Measurements from ENCODE around the gene FBXW4.
A peak's percentile ranks its signal among the peaks of the same experiment; 100 is the strongest.

FBXW4 gene

GRCh38 chr10:101694674-101695403 lies at the start of gene FBXW4:
Gene FBXW4, minus strand, starts transcription at chr10:101695170. Its CDS starts 65 bp downstream, at chr10:101695105.
- no peaks in the 10 kb centered on the region for H3K9me3 ChIP-seq (ENCODE audit: control insufficient read depth, insufficient read depth, low read depth, low read length)
- no peaks in the 10 kb centered on the region for H3K36me3 ChIP-seq (ENCODE audit: control insufficient read depth in 2 of 2, insufficient read depth in 1 of 2, low read length in 2 of 2)
- peaks cover 31% of the 10 kb centered on the region for H3K4me1 ChIP-seq (ENCODE audit: control insufficient read depth, insufficient read depth, low read length)
- CTCF ChIA-PET: interaction anchor here (0.6 kb wide), 1 partner anchor 615 kb away, joined by 4 read pairs; no protein-coding TSS in a partner anchor
- H3K4me3 ChIP-seq (ENCODE audit: low read depth, low read length): peak within 1 kb of the TSS; percentile 82
- H3K27ac ChIP-seq (ENCODE audit: extremely low read depth, low read depth, low read length): peak within 1 kb of the TSS; percentile 99
- POLR2A ChIA-PET: interaction anchor here (1.2 to 1.8 kb wide), 2 partner anchors 10 to 37 kb away, joined by 3 to 6 read pairs; no protein-coding TSS in a partner anchor
- TF ChIP-seq TCF7L2 (IDR thresholded peaks at IDR 0.05; ENCODE audit: borderline replicate concordance, low read depth, low read length): no peak
- TF ChIP-seq ZNF544 (tag by site-specific recombination; IDR thresholded peaks at IDR 0.05): no peak
- TF ChIP-seq, protein P1, sequence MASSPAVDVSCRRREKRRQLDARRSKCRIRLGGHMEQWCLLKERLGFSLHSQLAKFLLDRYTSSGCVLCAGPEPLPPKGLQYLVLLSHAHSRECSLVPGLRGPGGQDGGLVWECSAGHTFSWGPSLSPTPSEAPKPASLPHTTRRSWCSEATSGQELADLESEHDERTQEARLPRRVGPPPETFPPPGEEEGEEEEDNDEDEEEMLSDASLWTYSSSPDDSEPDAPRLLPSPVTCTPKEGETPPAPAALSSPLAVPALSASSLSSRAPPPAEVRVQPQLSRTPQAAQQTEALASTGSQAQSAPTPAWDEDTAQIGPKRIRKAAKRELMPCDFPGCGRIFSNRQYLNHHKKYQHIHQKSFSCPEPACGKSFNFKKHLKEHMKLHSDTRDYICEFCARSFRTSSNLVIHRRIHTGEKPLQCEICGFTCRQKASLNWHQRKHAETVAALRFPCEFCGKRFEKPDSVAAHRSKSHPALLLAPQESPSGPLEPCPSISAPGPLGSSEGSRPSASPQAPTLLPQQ (tag by site-specific recombination; IDR thresholded peaks at IDR 0.05): no peak
- peak; percentile 81; the same call in 1 of the 2 replicates for TF ChIP-seq ZNF837 (tag by site-specific recombination; IDR thresholded peaks at IDR 0.05)
- no peak for TF ChIP-seq ZNF184 (tag by site-specific recombination; IDR thresholded peaks at IDR 0.05)
- TF ChIP-seq ZNF76 (tag by site-specific recombination; IDR thresholded peaks at IDR 0.05; ENCODE audit: borderline replicate concordance, low read depth): peak; percentile 68
- TF ChIP-seq ZNF423 (tag by site-specific recombination; IDR thresholded peaks at IDR 0.05): no peak; the same call in 1 of the 2 replicates
- TF ChIP-seq ZNF747 (tag by site-specific recombination; IDR thresholded peaks at IDR 0.05): no peak
- TF ChIP-seq EGR2 (tag by site-specific recombination; IDR thresholded peaks at IDR 0.05; ENCODE audit: low read depth): peak; percentile 78
- TF ChIP-seq ZNF645 (tag by site-specific recombination; IDR thresholded peaks at IDR 0.05): no peak
- no peak for TF ChIP-seq ZNF138 (tag by site-specific recombination; IDR thresholded peaks at IDR 0.05; ENCODE audit: borderline replicate concordance)
- TF ChIP-seq, protein P2, sequence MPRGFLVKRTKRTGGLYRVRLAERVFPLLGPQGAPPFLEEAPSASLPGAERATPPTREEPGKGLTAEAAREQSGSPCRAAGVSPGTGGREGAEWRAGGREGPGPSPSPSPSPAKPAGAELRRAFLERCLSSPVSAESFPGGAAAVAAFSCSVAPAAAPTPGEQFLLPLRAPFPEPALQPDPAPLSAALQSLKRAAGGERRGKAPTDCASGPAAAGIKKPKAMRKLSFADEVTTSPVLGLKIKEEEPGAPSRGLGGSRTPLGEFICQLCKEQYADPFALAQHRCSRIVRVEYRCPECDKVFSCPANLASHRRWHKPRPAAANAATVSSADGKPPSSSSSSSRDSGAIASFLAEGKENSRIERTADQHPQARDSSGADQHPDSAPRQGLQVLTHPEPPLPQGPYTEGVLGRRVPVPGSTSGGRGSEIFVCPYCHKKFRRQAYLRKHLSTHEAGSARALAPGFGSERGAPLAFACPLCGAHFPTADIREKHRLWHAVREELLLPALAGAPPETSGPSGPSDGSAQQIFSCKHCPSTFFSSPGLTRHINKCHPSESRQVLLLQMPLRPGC (tag by site-specific recombination; IDR thresholded peaks at IDR 0.05): no peak
- peak; percentile 49; the same call in 1 of the 2 replicates for TF ChIP-seq KLF8 (tag by site-specific recombination; IDR thresholded peaks at IDR 0.05)
- TF ChIP-seq, protein P3, sequence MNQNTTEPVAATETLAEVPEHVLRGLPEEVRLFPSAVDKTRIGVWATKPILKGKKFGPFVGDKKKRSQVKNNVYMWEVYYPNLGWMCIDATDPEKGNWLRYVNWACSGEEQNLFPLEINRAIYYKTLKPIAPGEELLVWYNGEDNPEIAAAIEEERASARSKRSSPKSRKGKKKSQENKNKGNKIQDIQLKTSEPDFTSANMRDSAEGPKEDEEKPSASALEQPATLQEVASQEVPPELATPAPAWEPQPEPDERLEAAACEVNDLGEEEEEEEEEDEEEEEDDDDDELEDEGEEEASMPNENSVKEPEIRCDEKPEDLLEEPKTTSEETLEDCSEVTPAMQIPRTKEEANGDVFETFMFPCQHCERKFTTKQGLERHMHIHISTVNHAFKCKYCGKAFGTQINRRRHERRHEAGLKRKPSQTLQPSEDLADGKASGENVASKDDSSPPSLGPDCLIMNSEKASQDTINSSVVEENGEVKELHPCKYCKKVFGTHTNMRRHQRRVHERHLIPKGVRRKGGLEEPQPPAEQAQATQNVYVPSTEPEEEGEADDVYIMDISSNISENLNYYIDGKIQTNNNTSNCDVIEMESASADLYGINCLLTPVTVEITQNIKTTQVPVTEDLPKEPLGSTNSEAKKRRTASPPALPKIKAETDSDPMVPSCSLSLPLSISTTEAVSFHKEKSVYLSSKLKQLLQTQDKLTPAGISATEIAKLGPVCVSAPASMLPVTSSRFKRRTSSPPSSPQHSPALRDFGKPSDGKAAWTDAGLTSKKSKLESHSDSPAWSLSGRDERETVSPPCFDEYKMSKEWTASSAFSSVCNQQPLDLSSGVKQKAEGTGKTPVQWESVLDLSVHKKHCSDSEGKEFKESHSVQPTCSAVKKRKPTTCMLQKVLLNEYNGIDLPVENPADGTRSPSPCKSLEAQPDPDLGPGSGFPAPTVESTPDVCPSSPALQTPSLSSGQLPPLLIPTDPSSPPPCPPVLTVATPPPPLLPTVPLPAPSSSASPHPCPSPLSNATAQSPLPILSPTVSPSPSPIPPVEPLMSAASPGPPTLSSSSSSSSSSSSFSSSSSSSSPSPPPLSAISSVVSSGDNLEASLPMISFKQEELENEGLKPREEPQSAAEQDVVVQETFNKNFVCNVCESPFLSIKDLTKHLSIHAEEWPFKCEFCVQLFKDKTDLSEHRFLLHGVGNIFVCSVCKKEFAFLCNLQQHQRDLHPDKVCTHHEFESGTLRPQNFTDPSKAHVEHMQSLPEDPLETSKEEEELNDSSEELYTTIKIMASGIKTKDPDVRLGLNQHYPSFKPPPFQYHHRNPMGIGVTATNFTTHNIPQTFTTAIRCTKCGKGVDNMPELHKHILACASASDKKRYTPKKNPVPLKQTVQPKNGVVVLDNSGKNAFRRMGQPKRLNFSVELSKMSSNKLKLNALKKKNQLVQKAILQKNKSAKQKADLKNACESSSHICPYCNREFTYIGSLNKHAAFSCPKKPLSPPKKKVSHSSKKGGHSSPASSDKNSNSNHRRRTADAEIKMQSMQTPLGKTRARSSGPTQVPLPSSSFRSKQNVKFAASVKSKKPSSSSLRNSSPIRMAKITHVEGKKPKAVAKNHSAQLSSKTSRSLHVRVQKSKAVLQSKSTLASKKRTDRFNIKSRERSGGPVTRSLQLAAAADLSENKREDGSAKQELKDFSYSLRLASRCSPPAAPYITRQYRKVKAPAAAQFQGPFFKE (tag by site-specific recombination; IDR thresholded peaks at IDR 0.05; ENCODE audit: borderline replicate concordance): peak; percentile 98
- peak; percentile 54 for TF ChIP-seq KLF16 (tag by site-specific recombination; IDR thresholded peaks at IDR 0.05)
- TF ChIP-seq ZBTB1 (tag by site-specific recombination; IDR thresholded peaks at IDR 0.05): no peak
- no peak for TF ChIP-seq ZNF362 (tag by site-specific recombination; IDR thresholded peaks at IDR 0.05)
- TF ChIP-seq, protein P4, sequence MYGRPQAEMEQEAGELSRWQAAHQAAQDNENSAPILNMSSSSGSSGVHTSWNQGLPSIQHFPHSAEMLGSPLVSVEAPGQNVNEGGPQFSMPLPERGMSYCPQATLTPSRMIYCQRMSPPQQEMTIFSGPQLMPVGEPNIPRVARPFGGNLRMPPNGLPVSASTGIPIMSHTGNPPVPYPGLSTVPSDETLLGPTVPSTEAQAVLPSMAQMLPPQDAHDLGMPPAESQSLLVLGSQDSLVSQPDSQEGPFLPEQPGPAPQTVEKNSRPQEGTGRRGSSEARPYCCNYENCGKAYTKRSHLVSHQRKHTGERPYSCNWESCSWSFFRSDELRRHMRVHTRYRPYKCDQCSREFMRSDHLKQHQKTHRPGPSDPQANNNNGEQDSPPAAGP (tag by site-specific recombination; IDR thresholded peaks at IDR 0.05): peak; percentile 59; the same call in 1 of the 2 replicates
- no peak for TF ChIP-seq HOXA7 (CRISPR knock-in tag; IDR thresholded peaks at IDR 0.05; ENCODE audit: borderline replicate concordance)
- TF ChIP-seq ZNF324 (tag by site-specific recombination; IDR thresholded peaks at IDR 0.05): peak; percentile 92
- TF ChIP-seq, protein P5, sequence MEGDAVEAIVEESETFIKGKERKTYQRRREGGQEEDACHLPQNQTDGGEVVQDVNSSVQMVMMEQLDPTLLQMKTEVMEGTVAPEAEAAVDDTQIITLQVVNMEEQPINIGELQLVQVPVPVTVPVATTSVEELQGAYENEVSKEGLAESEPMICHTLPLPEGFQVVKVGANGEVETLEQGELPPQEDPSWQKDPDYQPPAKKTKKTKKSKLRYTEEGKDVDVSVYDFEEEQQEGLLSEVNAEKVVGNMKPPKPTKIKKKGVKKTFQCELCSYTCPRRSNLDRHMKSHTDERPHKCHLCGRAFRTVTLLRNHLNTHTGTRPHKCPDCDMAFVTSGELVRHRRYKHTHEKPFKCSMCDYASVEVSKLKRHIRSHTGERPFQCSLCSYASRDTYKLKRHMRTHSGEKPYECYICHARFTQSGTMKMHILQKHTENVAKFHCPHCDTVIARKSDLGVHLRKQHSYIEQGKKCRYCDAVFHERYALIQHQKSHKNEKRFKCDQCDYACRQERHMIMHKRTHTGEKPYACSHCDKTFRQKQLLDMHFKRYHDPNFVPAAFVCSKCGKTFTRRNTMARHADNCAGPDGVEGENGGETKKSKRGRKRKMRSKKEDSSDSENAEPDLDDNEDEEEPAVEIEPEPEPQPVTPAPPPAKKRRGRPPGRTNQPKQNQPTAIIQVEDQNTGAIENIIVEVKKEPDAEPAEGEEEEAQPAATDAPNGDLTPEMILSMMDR (tag by site-specific recombination; IDR thresholded peaks at IDR 0.05): 0 out of 2 replicates have a peak, but pooled peaks have one; percentile 22
- no peak for TF ChIP-seq ZNF175 (tag by site-specific recombination; IDR thresholded peaks at IDR 0.05)
- peak; percentile 53; the same call in 1 of the 2 replicates for TF ChIP-seq ZBTB8A (tag by site-specific recombination; IDR thresholded peaks at IDR 0.05)
